Central memory CD4-positive, alpha-beta T cell (primary cell): ENCODE measurements around the gene TMEM167A.

Experiments used
- DNase-seq: peaks from one replicate; pipeline ENCODE4 v3.0.0; 2022

Gene TMEM167A

DNA sequence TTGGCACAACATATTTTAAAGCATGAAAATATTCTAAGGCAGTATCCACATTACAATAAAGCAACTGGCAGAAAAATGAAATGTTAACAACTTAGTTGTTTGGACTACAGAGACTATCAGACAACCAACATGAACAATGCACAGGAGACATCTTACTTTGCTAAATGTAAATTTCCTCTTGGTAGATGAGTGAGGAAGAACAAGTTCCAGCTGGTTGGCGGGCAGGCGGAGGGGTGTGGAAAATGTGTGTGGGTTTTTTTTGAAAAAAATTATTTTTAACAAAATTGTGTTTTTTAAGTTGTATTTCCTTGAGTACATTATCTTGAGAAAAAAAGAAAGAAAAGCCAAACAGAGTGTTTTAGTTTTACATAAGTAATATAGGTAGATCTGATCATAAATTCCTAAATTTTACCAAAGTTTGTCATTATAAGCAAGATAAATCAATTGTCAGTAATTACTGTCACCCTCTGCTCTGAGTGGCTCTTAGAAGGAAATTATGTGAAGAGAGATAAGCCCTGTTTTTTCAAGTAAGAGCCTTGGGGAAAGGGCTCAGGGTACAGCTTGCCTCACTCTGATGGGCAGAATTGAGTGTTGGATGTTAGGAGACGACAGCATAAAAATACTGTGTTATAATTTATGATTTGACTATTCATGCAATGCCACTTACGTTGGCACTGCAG is 42.5 kb downstream of the TMEM167A start:
- no peak for DNase-seq

DNA sequence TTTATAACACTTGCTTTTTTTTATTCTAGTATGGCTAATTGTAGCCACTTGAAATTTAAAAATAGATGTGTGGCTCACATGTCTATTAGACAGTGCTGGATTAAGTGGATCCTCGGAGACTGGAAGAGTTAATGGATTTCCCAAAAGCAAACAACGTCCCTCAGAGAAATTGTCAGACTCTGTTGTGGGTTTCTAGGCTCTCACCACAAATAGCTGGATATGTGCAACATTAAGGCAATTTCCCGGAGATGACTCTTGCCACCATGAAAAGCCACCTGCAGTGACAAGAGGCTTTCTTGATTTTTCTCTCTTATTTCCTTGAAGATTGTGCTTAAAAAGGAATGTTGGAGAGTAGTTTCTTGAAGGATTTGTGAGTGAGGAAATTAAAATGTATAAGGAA is 43.2 kb downstream of the TMEM167A start:
- DNase-seq, result no peak

DNA sequence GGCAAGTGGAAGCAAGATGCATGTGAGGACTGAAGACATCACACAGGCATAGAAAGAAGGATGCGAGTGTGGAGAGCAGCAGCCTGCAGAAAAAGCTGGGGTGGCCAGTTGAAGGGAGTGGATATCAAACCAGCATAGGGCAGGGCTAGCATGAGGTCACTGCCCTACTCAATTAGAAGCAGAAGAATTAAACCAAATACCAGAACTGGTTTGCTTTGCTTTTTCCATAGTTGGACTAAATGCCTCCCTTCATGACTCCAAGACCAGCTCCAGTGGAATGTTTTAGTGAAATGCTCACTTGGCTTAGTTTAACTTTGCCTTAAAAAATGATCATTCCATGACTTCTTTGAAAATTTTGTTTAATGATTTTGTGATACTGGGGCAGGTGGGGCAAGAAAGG is 45.8 kb downstream of the TMEM167A start:
- no peak for DNase-seq

DNA sequence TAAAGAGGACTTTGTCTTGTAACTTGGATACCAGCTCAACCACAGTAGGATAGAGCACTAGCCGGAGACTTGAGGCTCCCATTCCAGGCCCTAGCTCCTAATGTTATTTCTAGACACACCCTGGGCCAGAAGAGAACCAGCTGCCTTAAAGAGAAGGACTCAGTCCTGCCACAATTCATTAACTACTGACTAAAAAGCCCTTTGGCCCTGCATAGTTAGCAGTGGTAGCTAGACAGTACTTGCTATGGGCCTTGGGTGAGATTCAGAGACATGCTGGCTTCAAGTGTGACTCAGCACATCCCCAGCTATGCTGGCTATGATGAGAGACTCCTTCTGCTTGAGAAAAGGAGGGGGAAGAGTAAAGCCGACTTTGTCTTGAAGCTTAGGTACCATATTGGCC is 47.3 kb downstream of the TMEM167A start:
- DNase-seq, result no peak

DNA sequence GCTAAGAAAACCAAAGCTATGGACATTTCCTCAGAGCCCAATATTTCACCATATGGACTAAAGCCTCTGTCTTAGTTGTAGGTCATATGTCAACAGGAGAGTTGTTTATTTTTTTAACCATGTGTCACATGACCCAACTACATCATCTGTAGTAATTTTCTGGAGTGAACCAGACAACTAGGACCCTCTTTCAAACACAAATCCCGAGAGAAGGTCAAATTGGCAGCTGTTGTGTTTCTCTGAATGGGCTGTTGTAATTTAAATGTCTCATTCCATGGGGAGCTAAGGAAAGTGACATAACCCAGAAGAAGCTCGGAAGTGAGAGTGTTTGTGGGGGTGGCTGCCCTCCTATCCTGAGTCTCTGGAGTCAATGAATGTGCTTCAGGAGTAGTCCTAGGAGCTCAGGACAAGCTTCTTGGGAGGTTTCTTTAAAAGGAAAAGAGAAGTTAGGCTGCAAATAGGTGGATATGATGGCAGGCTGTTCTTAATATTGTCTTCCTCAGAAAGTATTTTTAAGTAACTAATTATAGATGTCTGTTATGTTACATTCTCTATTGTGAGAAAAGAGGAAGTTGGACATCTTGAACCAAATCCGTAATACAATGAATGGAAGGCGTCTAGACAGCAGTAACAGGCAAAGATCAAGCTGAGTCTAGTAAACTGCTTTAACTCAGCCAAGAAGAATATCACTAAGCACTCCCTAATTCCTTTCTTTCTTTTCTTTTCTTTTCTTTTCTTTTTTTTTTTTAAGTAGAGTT is 50.1 kb downstream of the TMEM167A start:
- DNase-seq, result no peak

DNA sequence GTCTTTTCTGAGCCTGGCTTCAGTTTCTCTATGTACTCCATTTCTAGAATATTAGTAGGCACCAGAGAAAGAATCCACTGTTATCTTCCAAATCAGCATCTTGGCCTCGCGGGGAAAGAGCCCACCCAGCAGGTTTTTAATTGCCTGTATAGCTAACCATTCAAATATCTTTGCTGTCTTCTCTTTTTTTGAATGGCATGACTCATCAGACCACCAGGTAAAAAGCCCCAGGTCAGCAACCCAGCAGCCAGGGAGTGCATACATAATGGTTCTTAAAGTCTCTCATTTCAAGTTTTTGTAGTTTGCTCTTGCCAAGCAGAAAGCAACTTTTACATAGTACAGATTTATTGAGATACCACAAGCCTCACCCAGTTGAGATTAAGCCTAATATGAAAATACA is 50.7 kb downstream of the TMEM167A start:
- no peak for DNase-seq

DNA sequence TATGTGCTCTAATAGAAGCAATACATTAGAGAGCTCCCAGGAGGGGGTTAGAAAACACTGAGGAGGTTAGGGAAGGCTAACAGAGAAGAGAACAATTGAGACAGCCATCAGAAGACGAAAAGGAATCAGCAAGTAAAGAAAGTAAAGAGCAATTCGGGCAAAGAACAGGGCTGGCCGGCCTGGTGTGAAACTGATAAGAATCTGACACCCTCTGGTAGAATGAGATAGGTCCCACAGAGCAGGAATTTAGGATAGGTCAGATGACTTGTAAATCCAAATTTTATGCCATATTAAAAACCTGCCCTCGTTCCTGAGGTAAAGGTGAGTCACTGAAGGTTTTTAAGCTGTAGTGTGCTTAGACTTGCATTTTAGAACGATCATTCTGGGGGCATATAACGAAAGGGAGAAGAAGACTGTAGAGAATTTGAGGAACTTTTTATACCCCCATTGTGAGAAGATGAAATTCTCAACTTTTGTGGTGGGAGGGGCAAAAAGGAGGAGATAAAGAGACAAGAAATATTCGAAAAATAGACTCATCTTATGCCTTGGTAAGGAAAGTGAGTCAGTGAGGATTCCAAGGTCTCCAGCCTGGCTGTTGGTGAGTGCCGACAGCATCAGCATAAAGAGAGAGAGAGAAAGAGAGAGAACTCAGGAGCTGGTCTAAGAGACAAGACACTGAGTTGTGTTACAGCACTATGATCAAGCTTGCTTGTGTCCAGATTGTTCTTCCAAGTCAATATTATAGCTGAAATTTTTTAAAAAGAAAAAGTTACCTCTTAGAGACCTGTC is 51.3 kb downstream of the TMEM167A start:
- DNase-seq, result no peak

DNA sequence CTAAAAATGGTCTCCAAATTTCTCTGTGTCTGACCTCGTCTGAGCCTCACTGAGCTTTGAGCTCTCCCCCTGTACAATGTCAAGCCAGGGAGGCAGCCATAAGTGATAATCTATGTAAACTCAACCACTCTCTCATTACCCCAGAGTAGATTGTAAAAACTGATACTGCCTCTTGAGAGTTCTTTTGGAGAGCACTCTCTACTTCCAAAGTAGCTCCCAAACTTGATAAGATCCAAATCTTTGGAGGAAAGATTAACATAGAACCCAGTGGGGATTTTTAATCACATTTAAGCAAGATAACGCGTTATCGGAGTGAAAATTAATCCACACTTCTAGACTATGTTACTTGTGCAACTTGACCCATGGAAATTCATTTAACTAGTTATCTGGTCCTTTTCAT is 54.9 kb downstream of the TMEM167A start:
- DNase-seq, result no peak

DNA sequence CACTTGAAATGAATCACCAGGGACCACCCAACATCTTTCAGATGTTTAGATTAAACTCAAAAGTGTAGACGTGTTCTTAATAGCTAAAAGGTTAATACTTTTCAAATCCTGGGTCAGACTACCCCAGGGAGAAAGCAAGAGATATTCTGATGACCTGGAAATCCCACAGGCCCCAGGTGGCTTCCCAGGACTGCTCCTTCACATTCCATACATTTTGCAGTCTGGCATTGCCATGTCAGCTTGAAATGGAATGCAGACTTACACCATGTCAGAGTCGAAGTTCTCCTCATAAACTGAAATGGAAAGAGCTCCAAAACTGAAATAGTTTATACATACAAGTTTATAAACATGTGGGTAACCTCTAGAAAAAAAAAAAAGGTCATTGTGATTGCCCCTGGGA is 61.5 kb downstream of the TMEM167A start:
- DNase-seq, result no peak

DNA sequence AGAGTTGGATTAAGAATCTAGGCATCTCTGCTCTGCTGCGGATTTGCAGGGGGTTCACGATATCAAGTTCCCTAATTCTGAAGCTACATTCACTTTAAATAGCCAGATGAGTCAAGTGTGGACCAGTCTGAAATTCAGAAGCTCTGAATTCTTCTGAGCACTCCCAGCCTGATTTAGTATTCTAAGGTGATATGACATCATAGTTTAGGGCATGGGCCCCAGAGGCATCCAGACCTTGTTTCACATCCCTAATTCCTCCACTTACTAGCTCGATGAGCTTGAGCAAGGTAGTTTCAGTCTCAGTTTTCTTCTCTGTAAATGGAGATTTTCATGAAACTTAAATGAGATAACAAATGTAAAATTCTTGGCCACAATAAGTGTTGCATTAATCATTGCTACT is 65.2 kb downstream of the TMEM167A start:
- DNase-seq, result no peak

DNA sequence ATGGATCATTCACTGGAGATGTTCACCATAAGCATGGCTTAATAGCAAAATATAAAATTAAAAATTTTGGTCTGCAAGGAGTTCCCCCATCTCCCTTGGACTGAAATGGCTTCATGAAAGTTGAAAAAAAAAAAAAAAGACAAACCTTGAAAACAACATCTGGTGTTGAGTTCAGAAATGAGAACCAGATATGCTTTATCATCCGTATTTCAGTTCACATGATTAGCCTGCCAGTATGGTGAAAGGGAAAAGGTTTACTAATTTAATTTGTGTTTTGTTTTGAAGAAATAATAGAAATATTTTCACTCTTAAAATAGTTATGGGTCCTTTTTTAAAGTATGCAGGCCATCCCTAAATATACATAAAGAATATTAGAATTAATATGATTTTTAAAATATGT is 67.8 kb downstream of the TMEM167A start:
- no peak for DNase-seq

DNA sequence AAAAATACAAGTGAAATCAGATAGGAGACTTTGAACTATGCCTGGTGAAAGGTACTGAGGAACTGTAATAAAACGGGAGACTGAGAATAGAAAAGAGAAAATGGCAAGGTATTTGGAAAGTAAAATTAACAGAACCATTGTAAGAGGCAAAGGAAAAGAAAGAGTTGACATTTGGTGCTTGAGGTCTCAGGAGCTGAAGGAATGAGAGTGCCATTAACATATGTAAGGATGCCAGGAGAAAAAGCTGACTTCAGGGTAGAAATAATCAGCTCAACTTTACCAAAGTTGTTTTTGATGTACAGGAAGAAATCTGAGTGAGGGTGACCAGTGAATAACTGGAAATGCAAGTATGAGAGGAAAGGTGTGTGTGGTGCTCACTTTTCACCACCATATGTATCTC is 69.4 kb downstream of the TMEM167A start:
- DNase-seq, result no peak

DNA sequence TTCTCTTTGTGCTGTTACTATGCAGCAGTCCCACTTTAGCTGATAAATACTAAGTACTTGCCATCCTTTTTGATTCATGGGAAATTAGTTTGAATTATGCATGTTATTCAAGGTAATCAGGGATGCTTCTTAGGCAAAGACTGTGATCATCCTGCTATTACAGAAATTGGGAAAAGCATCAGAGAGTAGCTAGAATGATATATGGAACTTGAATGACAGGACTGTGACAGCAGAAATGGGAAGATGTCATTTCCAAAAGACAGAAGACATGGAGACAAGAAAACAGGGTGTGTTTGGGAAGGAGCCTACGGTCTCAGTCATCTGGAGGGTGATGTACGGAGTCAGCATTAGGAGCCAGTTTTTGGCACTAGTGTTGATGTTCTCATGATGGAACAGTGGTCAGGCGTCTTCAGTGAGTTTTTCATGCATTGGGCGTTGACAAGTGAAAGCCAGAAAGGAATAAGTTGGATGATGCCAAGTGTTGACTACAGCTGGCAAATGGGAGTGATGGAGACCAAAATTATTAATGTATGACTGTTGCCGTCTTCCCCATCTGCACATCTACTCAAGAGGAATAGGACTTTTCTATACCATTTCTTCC is 70.4 kb downstream of the TMEM167A start:
- no peak for DNase-seq

DNA sequence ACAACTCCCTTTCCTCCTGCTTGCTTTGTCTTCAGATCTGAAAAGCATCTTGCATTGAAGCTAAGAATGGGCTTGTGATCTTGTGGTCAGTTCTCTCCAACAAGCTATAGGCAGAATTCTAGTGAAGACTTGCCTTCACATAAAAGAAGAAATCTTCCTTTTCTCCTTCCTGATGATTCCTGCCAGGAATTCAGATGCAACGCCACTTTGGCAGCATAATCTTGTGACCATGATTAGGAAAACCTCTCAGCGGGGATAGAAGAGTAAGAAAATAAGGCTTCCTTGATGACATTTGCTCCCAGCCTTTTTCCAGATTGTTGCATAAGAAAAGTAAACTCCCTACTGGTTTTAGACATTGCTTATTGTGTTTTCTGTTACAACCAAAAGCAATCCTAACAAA is 73.4 kb downstream of the TMEM167A start:
- no peak for DNase-seq
